Calu3 (cell line): Measurements from ENCODE around the gene KCNA1. TPM values are rescaled to one million over a fixed set of nuclear protein-coding genes. Genes with fewer than 3 reads are reported as not detected.

Source experiments
- BruUV-seq: library from RNA; stranded (reverse); fragments of 400-500 nt; replicated peaks from 2 replicates; lab custom pipeline; 2021; lab: Mats Ljungman, UMichigan
- CTCF ChIA-PET: fragments of 300-600 bp; sonication (Branson Sonifier 250); formaldehyde crosslinking; loops from one replicate; lab custom pipeline; 2022; ENCODE audit warnings: antibody characterized with exemption; lab: Charles Lee
- DNase-seq: peaks from one replicate; pipeline ENCODE4 v3.0.0; 2022
- H3K27ac Mint-ChIP-seq: one replicate; pipeline ENCODE4 v1.8.0; 2022; ENCODE audit warnings: mixed read lengths; ENCODE audit not compliant: unreplicated experiment
- H3K27me3 Mint-ChIP-seq: one replicate; pipeline ENCODE4 v1.8.0; 2022; ENCODE audit warnings: mixed read lengths; ENCODE audit not compliant: unreplicated experiment
- H3K36me3 Mint-ChIP-seq: one replicate; pipeline ENCODE4 v1.8.0; 2022; ENCODE audit warnings: mild to moderate bottlenecking, moderate library complexity, mixed read lengths; ENCODE audit not compliant: insufficient read depth, unreplicated experiment
- H3K4me1 Mint-ChIP-seq: one replicate; pipeline ENCODE4 v1.8.0; 2022; ENCODE audit warnings: mild to moderate bottlenecking, low read depth, mixed read lengths; ENCODE audit not compliant: unreplicated experiment
- H3K4me3 Mint-ChIP-seq: one replicate; pipeline ENCODE4 v1.8.0; 2022; ENCODE audit warnings: mild to moderate bottlenecking, low read depth, moderate library complexity, mixed read lengths; ENCODE audit not compliant: unreplicated experiment
- H3K9me3 Mint-ChIP-seq: one replicate; pipeline ENCODE4 v1.8.0; 2022; ENCODE audit warnings: low read depth, mixed read lengths; ENCODE audit not compliant: unreplicated experiment
- CTCF ChIP-seq: fragments of 200-600 bp; IDR thresholded peaks from one replicate; pipeline ENCODE4 v1.8.0; 2022; ENCODE audit warnings: antibody characterized with exemption; ENCODE audit not compliant: unreplicated experiment
- intact Hi-C: fragments of 100-400 bp; cut with micrococcal nuclease; formaldehyde crosslinking; loops from one replicate; pipeline ENCODE4 v1.10.0; 2022; ENCODE audit not compliant: unreplicated experiment
- total RNA-seq: library from RNA; stranded (reverse); gene quantifications from 2 replicates; pipeline ENCODE4 v1.2.3, GENCODE V29; 2022

KCNA1 gene
- total RNA-seq, 1 experiment from 2014 or later, result not detected

- BruUV-seq, result no TSS peak
- CTCF ChIA-PET, result interaction anchor here (0.8 to 1.0 kb wide), 2 partner anchors 13 to 64 kb away, joined by 3 read pairs; no protein-coding TSS in a partner anchor
- Mint-ChIP-seq H3K4me3 (no peak overlapping the region), H3K4me1 (no peaks in the 10 kb centered on the region), H3K9me3 (no peaks in the 10 kb centered on the region), H3K27ac (no peak overlapping the region), H3K27me3 (peaks cover 46% of the 10 kb centered on the region), H3K36me3 (no peaks in the 10 kb centered on the region)
- TF ChIP-seq CTCF, result no peak
- no peak for DNase-seq
- intact Hi-C loops, result no loop called here
Observed at GRCh38 chr12:4918950-4919660, 9.4 kb downstream of the KCNA1 start.

DNA sequence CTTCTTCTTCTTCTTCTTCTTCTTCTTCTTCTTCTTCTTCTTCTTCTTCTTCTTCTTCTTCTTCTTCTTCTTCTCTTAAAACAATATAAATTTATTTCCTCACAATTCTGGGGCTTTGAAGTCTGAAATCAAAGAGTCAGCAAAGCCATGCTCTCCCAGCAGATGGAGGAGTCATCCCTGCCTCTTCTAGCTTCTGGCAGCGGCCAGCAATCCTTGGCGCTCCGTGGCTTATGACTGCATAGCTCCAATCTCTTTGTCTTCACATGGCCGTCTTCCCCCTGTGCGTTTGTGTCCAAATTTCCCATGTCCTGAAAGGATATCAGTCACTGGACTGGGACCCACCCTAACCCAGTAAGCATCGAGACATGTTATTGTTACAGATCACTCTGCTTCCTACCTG, 22.9 kb downstream of the KCNA1 start:
- intact Hi-C loops, result no loop called here
- no peak for TF ChIP-seq CTCF
- no peaks in the 10 kb centered on the region for H3K36me3 Mint-ChIP-seq
- H3K9me3 Mint-ChIP-seq, result no peaks in the 10 kb centered on the region
- no peak overlapping the region for H3K4me3 Mint-ChIP-seq
- DNase-seq, result no peak
- no peak overlapping the region for H3K27ac Mint-ChIP-seq
- BruUV-seq, result no TSS peak
- CTCF ChIA-PET, result no interaction called here
- H3K4me1 Mint-ChIP-seq, result no peaks in the 10 kb centered on the region
- H3K27me3 Mint-ChIP-seq, result peaks cover 45% of the 10 kb centered on the region

DNA sequence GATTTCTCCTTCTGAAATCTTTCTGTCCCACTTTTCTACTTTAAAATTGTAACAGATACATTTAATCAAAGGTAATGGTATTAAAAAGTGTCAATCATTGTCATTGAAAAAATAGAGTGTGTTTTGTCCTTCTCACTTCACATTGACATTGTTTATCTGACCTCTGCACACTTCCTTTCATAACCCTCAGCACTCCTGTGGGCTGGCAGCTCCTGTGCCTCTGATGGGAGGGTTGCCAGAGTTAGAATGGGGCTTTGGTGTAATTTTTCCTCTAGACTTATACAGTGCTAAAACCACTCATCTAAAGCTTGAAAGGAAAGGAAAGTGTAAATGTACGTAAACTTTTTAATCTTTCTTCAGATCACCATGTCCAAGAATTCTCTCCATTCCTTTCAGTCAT, 23.7 kb downstream of the KCNA1 start:
- no TSS peak for BruUV-seq
- H3K27ac Mint-ChIP-seq, result no peak overlapping the region
- CTCF ChIA-PET, result no interaction called here

GRCh38 chr12:4934407-4935035, 24.8 kb downstream of the KCNA1 start:
- peaks cover 26% of the 10 kb centered on the region for H3K27me3 Mint-ChIP-seq
- no peak overlapping the region for H3K27ac Mint-ChIP-seq
- CTCF ChIA-PET, result no interaction called here
- no peak overlapping the region for H3K4me3 Mint-ChIP-seq
- H3K4me1 Mint-ChIP-seq, result no peaks in the 10 kb centered on the region
- intact Hi-C loops, result no loop called here
- H3K36me3 Mint-ChIP-seq, result no peaks in the 10 kb centered on the region
- no peak for TF ChIP-seq CTCF
- DNase-seq, result no peak
- no peaks in the 10 kb centered on the region for H3K9me3 Mint-ChIP-seq
- no TSS peak for BruUV-seq

More for the DNA sequence above, 23.7 kb downstream of the KCNA1 start:
- Mint-ChIP-seq H3K4me3 (no peak overlapping the region), H3K9me3 (no peaks in the 10 kb centered on the region), H3K36me3 (no peaks in the 10 kb centered on the region), H3K4me1 (no peaks in the 10 kb centered on the region), H3K27me3 (peaks cover 36% of the 10 kb centered on the region)
- no peak for DNase-seq
- intact Hi-C loops, result no loop called here
- TF ChIP-seq CTCF, result no peak
